Mucosa of descending colon (tissue), 3 donors: Measurements from ENCODE around the gene SLC4A1AP. TPM values are rescaled to one million over a fixed set of nuclear protein-coding genes. Genes with fewer than 3 reads are reported as not detected.

ENCODE experiments used
- ATAC-seq: fragments of 200-7000 bp; cut with Tn5 transposase; one replicate; pipeline ENCODE4 v1.9.1; 2020; ENCODE audit warnings: mild to moderate bottlenecking, moderate library complexity
- DNase-seq, 3 donors: peaks; one replicate each; pipeline ENCODE4 v3.0.0-alpha.2; 2020
- H3K36me3 ChIP-seq: fragments of 200-600 bp; one replicate; pipeline ENCODE4 v1.8.0; 2021; ENCODE audit warnings: low read depth, mild to moderate bottlenecking
- H3K4me1 ChIP-seq: fragments of 200-600 bp; one replicate; pipeline ENCODE4 v1.8.0; 2021; ENCODE audit warnings: low read depth, mild to moderate bottlenecking
- H3K4me3 ChIP-seq: fragments of 200-600 bp; one replicate; pipeline ENCODE4 v1.8.0; 2021; ENCODE audit warnings: mild to moderate bottlenecking
- H3K9me3 ChIP-seq: fragments of 200-600 bp; one replicate; pipeline ENCODE4 v1.8.0; 2021; ENCODE audit warnings: mild to moderate bottlenecking
- intact Hi-C, 2 donors: fragments of 100-400 bp; cut with DNase I in 1 of 2; cut with micrococcal nuclease in 1 of 2; formaldehyde crosslinking; loops; one replicate each; pipeline versions ENCODE4 v1.11.0 to v1.11.1; 2022; cut with DNase I, micrococcal nuclease
- total RNA-seq, 3 donors: library from RNA; stranded (reverse); fragmentation: NEBNext Ultra II Directional in 2 of 3; extraction: Animal tissue kit (Norgen Biotek cat#: 25700) in 2 of 3; gene quantifications; one replicate each; pipeline versions ENCODE4 v1.2.1 to v1.2.4, GENCODE V29; 2021 to 2023
- TF ChIP-seq, protein P1 (sequence below): fragments of 200-600 bp; IDR thresholded peaks from one replicate; pipeline ENCODE4 v1.8.0; 2022; ENCODE audit warnings: antibody characterized with exemption, mild to moderate bottlenecking
- donor health status: DM: no; HTN: no; CAD: no; lungs with moderate emphysema.
- donor health status: DM: no; HTN: no; CAD: no.
- donor health status: DM: no; HTN: yes; CAD: no.

SLC4A1AP gene
- total RNA-seq, 3 donors from 2014 or later: 14.8 to 15.8 (median 15.5) TPM

DNA sequence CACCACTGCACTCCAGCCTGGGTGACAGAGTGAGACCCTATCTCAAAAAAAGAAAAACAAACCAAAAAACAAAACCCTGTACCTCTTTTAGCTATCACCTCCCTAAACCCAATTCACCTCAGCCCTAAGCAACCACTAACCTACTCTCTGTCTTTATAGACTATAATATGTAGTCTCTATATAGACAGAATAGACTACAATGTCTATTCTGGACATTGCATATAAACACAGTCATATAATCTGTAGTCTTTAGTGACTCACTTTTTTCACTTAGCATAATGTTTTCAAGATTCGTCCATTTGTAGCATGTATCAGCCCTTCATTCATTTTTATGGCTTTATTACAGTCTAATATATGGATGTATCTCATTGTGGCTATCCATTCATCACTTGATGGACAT lies 70.6 kb downstream of the SLC4A1AP start:
- DNase-seq (no peak), ATAC-seq (peak; percentile 11)
- Histone ChIP-seq H3K36me3 (no peaks in the 10 kb centered on the region), H3K4me3 (no peak overlapping the region), H3K4me1 (peaks cover 4% of the 10 kb centered on the region), H3K9me3 (no peaks in the 10 kb centered on the region)
- intact Hi-C loops: no loop called here
- TF ChIP-seq, protein P1, sequence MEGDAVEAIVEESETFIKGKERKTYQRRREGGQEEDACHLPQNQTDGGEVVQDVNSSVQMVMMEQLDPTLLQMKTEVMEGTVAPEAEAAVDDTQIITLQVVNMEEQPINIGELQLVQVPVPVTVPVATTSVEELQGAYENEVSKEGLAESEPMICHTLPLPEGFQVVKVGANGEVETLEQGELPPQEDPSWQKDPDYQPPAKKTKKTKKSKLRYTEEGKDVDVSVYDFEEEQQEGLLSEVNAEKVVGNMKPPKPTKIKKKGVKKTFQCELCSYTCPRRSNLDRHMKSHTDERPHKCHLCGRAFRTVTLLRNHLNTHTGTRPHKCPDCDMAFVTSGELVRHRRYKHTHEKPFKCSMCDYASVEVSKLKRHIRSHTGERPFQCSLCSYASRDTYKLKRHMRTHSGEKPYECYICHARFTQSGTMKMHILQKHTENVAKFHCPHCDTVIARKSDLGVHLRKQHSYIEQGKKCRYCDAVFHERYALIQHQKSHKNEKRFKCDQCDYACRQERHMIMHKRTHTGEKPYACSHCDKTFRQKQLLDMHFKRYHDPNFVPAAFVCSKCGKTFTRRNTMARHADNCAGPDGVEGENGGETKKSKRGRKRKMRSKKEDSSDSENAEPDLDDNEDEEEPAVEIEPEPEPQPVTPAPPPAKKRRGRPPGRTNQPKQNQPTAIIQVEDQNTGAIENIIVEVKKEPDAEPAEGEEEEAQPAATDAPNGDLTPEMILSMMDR: no peak

DNA sequence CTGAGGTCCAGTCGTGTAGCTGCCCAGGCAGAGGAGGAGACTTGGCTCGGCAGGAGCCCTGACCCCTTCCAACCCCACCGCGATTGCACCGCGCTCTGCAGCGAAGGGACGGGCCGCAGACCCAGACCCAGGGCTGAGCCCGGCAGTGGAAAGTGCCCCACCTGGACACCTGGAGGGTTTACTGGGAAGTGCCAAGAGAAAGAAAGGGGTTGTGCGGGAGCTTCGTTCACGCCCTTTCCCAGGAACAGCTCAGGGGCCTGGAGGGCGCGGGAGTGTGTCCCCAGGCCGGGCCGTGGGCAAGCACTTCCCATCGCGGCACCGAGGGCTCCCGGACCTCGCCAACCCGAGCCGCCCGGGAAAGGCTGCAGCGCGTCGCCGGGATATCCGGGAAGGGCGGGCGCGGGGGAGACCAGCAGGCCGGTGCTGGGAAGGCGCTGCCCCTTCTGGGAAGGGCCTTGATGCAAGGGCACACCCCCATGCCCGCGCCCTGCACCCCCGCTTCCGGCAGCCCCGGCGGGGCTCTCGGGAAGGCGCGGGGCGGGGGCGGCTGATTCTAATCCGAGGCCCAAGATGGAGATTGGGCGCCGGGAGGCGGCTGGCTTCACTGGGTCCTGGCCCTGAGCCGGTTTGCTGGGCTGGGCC lies 71.7 kb downstream of the SLC4A1AP start:
- H3K36me3 ChIP-seq: no peaks in the 10 kb centered on the region
- ATAC-seq (peak; percentile 94), DNase-seq (peak; percentile 80 to 89 (median 87))
- H3K9me3 ChIP-seq: no peaks in the 10 kb centered on the region
- H3K4me1 ChIP-seq: peaks cover 4% of the 10 kb centered on the region
- TF ChIP-seq, protein P1: no peak
- intact Hi-C loops: no loop called here
- no peak overlapping the region for H3K4me3 ChIP-seq

DNA sequence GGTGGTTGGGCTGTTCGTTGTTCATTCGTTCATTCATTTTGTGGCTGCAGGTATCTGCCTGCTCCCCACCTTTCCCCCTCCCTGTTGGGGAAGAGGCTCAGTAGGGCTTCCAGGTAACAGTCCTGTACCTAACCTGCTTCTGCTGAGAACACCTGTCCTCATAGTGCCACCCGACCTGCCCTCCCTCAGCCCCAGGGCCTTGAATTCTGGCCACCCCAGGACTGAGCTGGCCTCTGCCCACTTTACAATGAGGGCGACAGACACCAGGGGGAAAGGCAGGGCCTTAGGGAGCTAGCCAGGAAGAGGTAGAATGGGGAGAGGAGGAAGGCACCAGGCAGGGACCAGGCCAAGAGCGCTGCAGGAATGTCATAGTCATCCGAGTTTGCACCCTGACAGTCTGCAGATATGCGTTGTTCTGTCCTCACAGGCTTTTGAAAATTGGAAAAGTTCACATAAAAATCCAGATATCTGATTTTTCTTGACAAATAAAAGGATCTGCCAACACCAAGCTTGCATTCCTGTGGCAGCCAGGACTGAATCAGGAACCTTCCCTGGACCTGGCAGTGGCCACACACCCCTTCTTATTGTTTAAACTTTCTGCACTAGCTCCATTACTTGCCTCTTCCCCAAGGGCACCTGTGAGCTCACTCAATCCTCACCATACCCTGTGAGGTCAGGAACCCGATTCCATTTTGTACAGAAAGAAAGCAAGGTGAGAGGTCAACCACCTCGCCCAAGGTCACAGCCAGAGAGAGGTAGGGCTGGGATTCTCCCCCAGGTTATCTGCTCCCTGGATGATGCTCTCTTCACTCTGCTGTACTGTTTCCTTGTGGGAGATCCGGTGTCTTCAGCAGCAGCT lies 72.6 kb downstream of the SLC4A1AP start:
- ATAC-seq (no peak), DNase-seq (no peak)
- TF ChIP-seq, protein P1: no peak
- intact Hi-C loops: no loop called here
- no peaks in the 10 kb centered on the region for H3K9me3 ChIP-seq
- H3K4me1 ChIP-seq: peaks cover 4% of the 10 kb centered on the region
- H3K4me3 ChIP-seq: no peak overlapping the region
- no peaks in the 10 kb centered on the region for H3K36me3 ChIP-seq

DNA sequence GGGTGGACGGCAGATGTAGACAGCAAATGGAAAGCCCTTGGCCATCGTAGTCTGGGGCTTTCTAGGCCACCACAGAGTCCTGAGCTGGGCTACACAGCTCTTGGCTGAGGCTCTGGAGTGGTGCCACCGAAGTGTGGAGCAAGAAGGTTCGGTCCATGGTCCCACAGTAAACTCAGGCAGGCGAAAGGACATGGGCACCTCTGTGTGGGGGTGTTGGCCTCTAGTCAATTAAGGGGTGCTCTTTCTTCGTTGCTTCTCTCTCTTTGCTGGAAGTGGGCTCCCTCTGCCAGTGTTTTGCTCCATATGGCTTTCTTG lies 73.2 kb downstream of the SLC4A1AP start:
- ATAC-seq (no peak), DNase-seq (no peak)
- H3K4me1 ChIP-seq: peaks cover 4% of the 10 kb centered on the region
- H3K4me3 ChIP-seq: no peak overlapping the region
- H3K9me3 ChIP-seq: no peaks in the 10 kb centered on the region
- TF ChIP-seq, protein P1: no peak
- no peaks in the 10 kb centered on the region for H3K36me3 ChIP-seq
- intact Hi-C loops: no loop called here

DNA sequence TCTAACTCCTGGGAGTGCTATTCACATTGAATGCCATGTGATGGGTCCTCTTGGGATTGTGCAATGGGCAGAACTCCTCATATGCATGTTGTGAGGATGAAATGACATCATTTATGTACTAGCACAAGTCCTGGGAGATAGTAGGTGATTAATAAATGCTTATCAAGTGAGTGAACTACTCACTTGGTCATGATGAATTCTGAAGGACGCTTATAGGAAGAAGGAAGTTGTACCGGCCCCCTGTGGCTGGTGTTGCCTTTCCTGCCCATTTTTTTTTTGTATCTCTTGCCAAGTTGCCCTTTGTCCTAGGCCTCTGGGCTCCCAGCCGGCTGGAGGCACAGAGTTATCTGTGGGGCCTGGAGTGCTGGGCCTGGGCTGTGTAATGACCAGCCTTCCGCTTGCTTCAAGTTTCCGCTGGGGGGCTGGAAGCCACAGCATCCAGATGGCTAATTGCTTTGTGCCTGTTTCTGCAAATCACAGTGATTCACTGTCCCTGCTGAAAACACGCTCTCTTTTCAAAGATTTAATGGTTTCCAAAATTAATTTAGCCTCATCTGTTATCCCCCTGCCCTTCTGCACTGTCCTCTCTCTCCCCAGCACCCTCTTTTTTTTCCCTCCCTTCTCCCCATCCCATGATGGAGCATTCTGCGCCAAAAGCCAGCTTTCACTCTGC lies 74.1 kb downstream of the SLC4A1AP start:
- Histone ChIP-seq H3K4me3 (no peak overlapping the region), H3K36me3 (no peaks in the 10 kb centered on the region), H3K9me3 (no peaks in the 10 kb centered on the region), H3K4me1 (peaks cover 4% of the 10 kb centered on the region)
- DNase-seq: no peak
- TF ChIP-seq, protein P1: no peak
- intact Hi-C loops: no loop called here
- peak; percentile 52 for ATAC-seq
